IPS-15b (cell line): Measurements from ENCODE around the gene ACOD1.
A peak's percentile ranks its signal among the peaks of the same experiment; 100 is the strongest.

Experiments
- H3K27me3 ChIP-seq: one replicate; pipeline ENCODE4 v1.6.1; 2013; ENCODE audit warnings: low read length; ENCODE audit not compliant: control insufficient read depth, insufficient read depth
- H3K36me3 ChIP-seq: one replicate; pipeline ENCODE4 v1.6.1; 2013; ENCODE audit warnings: low read length; ENCODE audit not compliant: control insufficient read depth, insufficient read depth
- H3K4me1 ChIP-seq: one replicate; pipeline ENCODE4 v1.6.1; 2013; ENCODE audit warnings: mild to moderate bottlenecking, low read length; ENCODE audit not compliant: control insufficient read depth, insufficient read depth
- H3K4me3 ChIP-seq: one replicate; pipeline ENCODE4 v1.5.1; 2013; ENCODE audit warnings: low read depth, low read length
- H3K9ac ChIP-seq: one replicate; pipeline ENCODE4 v1.6.1; 2013; ENCODE audit warnings: low read depth, mild to moderate bottlenecking, low read length
- H3K9me3 ChIP-seq: one replicate; pipeline ENCODE4 v1.6.1; 2013; ENCODE audit warnings: mild to moderate bottlenecking, low read length; ENCODE audit not compliant: control insufficient read depth, insufficient read depth

ACOD1 gene

GRCh38 chr13:76973920-76974617, 25.8 kb downstream of the ACOD1 start:
- no peak overlapping the region for H3K4me3 ChIP-seq
- H3K4me1 ChIP-seq: no peaks in the 10 kb centered on the region
- no peak overlapping the region for H3K9ac ChIP-seq
- peaks cover 2% of the 10 kb centered on the region for H3K27me3 ChIP-seq
- no peaks in the 10 kb centered on the region for H3K9me3 ChIP-seq
- H3K36me3 ChIP-seq: no peaks in the 10 kb centered on the region

- no peaks in the 10 kb centered on the region for H3K9me3 ChIP-seq
- H3K27me3 ChIP-seq: peaks cover 2% of the 10 kb centered on the region
- no peaks in the 10 kb centered on the region for H3K36me3 ChIP-seq
- H3K4me3 ChIP-seq: no peak overlapping the region
- no peaks in the 10 kb centered on the region for H3K4me1 ChIP-seq
- no peak overlapping the region for H3K9ac ChIP-seq
Observed at GRCh38 chr13:76974618-76974975, 26.3 kb downstream of the ACOD1 start.

GRCh38 chr13:76975863-76976262, 27.6 kb downstream of the ACOD1 start:
- Histone ChIP-seq H3K4me3 (no peak overlapping the region), H3K4me1 (no peaks in the 10 kb centered on the region), H3K27me3 (peaks cover 2% of the 10 kb centered on the region), H3K9ac (no peak overlapping the region), H3K9me3 (no peaks in the 10 kb centered on the region), H3K36me3 (no peaks in the 10 kb centered on the region)

GRCh38 chr13:76976490-76976889, 28.2 kb downstream of the ACOD1 start:
- H3K36me3 ChIP-seq: no peaks in the 10 kb centered on the region
- H3K4me1 ChIP-seq: no peaks in the 10 kb centered on the region
- H3K27me3 ChIP-seq: peaks cover 6% of the 10 kb centered on the region
- no peaks in the 10 kb centered on the region for H3K9me3 ChIP-seq
- H3K9ac ChIP-seq: no peak overlapping the region
- no peak overlapping the region for H3K4me3 ChIP-seq

- Histone ChIP-seq H3K36me3 (no peaks in the 10 kb centered on the region), H3K4me1 (no peaks in the 10 kb centered on the region), H3K27me3 (peaks cover 6% of the 10 kb centered on the region), H3K9me3 (no peaks in the 10 kb centered on the region), H3K4me3 (no peak overlapping the region), H3K9ac (no peak overlapping the region)
Observed at GRCh38 chr13:76976929-76977328, 28.6 kb downstream of the ACOD1 start.

DNA sequence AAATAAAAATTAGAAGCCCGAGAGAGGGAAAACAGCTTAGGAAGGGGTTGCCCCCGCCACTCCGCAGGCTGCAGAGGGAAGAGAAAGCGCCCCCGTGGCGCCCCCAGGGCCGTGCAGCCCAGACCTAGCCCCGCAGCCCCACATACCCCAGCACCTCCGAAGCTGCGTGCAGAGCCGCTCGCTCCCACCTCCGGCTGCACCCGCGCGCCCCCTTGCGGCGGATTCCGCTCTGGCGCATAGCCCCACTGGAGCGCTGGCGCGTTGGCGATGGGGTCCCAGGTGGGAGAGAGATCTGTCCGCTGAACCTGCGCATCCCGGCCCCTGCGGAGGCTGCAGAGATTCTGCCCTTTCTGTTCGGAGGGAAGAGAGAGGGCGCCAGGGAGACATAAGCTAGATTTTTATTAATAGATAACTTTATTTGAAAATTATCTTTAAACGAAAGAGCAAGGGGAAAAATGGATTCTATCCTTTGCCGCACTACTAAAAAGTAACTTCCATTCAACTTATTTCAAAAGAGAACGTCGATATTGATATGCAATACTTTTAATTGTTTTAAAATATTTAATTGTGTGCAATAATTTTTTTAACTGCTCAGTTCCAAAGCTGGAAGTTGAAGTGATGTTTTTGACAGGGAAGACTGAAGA, 31.9 kb downstream of the ACOD1 start:
- Histone ChIP-seq H3K4me1 (no peaks in the 10 kb centered on the region), H3K9me3 (no peaks in the 10 kb centered on the region), H3K4me3 (no peak overlapping the region), H3K9ac (no peak overlapping the region), H3K27me3 (peaks cover 6% of the 10 kb centered on the region), H3K36me3 (no peaks in the 10 kb centered on the region)

- no peaks in the 10 kb centered on the region for H3K9me3 ChIP-seq
Observed at GRCh38 chr13:76982061-76982460, 33.8 kb downstream of the ACOD1 start.

GRCh38 chr13:76983676-76984075, 35.4 kb downstream of the ACOD1 start:
- Histone ChIP-seq H3K27me3 (peaks cover 3% of the 10 kb centered on the region), H3K36me3 (no peaks in the 10 kb centered on the region), H3K4me3 (no peak overlapping the region), H3K9me3 (no peaks in the 10 kb centered on the region), H3K9ac (no peak overlapping the region), H3K4me1 (no peaks in the 10 kb centered on the region)

More at GRCh38 chr13:76982061-76982460, 33.8 kb downstream of the ACOD1 start:
- no peak overlapping the region for H3K4me3 ChIP-seq
- no peaks in the 10 kb centered on the region for H3K36me3 ChIP-seq
- H3K9ac ChIP-seq: no peak overlapping the region
- H3K27me3 ChIP-seq: peaks cover 6% of the 10 kb centered on the region
- no peaks in the 10 kb centered on the region for H3K4me1 ChIP-seq

DNA sequence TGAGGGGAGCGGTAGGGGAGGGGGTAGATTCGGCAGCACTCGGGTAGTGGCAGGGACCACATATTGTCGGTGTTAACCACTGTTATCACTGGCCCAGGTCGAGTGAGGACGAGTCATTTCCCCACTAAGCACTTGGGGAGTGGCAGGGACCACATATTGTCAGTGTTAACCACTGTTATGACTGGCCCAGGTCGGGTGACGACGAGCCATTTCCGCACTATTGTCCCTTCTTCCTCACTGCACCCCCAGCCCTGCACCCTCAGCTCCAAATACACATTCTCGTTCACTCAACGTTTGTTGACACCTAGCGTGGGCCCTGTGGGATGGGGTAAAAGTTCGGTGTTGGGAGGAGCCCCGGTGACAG, 43.1 kb downstream of the ACOD1 start:
- H3K4me1 ChIP-seq: no peaks in the 10 kb centered on the region
- H3K36me3 ChIP-seq: no peaks in the 10 kb centered on the region
- H3K9me3 ChIP-seq: no peaks in the 10 kb centered on the region
- H3K4me3 ChIP-seq: peak overlapping the region; percentile 87
- H3K27me3 ChIP-seq: peaks cover 3% of the 10 kb centered on the region
- H3K9ac ChIP-seq: no peak overlapping the region

- Histone ChIP-seq H3K27me3 (peaks cover 3% of the 10 kb centered on the region), H3K4me1 (no peaks in the 10 kb centered on the region), H3K36me3 (no peaks in the 10 kb centered on the region), H3K9me3 (no peaks in the 10 kb centered on the region), H3K4me3 (peak within 1 kb of the TSS; percentile 87), H3K9ac (peak within 1 kb of the TSS; percentile 80)
Observed at GRCh38 chr13:76991796-76992547, 43.7 kb downstream of the ACOD1 start, which contains the start of gene CLN5. CLN5 (plus strand) TSS chr13:76992081; CDS start chr13:76992099, 18 bp downstream.

- Histone ChIP-seq H3K4me3 (peak overlapping the region; percentile 87), H3K36me3 (no peaks in the 10 kb centered on the region)
Observed at GRCh38 chr13:76992548-76993001, 44.3 kb downstream of the ACOD1 start.

More at GRCh38 chr13:76992548-76993001, 44.3 kb downstream of the ACOD1 start:
- H3K9me3 ChIP-seq: no peaks in the 10 kb centered on the region
- H3K27me3 ChIP-seq: peaks cover 3% of the 10 kb centered on the region
- H3K4me1 ChIP-seq: no peaks in the 10 kb centered on the region
- peak overlapping the region; percentile 80 for H3K9ac ChIP-seq
